Effector memory CD4-positive, alpha-beta T cell (primary cell): ENCODE data around the gene RPL7A.
A peak's percentile ranks its signal among the peaks of the same experiment; 100 is the strongest.
"Not testable (repeated sequence)": the region's sequence is repeated elsewhere in the genome, so short reads cannot be mapped to it uniquely, and the experiment has no call there.

ENCODE experiments used
- DNase-seq, 3 donors: peaks; one replicate each; pipeline ENCODE4 v3.0.0-alpha.2; 2020
- H3K27ac ChIP-seq: 2 replicates; pipeline ENCODE4 v1.7.0; 2013; ENCODE audit warnings: mild to moderate bottlenecking, low read length, moderate library complexity; ENCODE audit not compliant: insufficient read depth, poor library complexity, severe bottlenecking
- H3K27me3 ChIP-seq: replicated peaks from 2 replicates; pipeline ENCODE4 v1.7.0; 2013; ENCODE audit warnings: mild to moderate bottlenecking, low read length; ENCODE audit not compliant: insufficient read depth, control insufficient read depth, poor library complexity, severe bottlenecking
- H3K36me3 ChIP-seq: 2 replicates; pipeline ENCODE4 v1.7.0; 2013; ENCODE audit warnings: mild to moderate bottlenecking, low read length, moderate library complexity; ENCODE audit not compliant: control insufficient read depth, insufficient read depth
- H3K4me1 ChIP-seq: 2 replicates; pipeline ENCODE4 v1.7.0; 2013; ENCODE audit warnings: low read length, mild to moderate bottlenecking; ENCODE audit not compliant: control insufficient read depth, insufficient read depth, poor library complexity, severe bottlenecking
- H3K4me3 ChIP-seq: 2 replicates; pipeline ENCODE4 v1.7.0; 2013; ENCODE audit warnings: low read length, low read depth, mild to moderate bottlenecking; ENCODE audit not compliant: insufficient read depth, poor library complexity, severe bottlenecking
- H3K9me3 ChIP-seq: 2 replicates; pipeline ENCODE4 v1.7.0; 2013; ENCODE audit warnings: mild to moderate bottlenecking, low read length, moderate library complexity; ENCODE audit not compliant: control insufficient read depth

The RPL7A gene

GRCh38 chr9:133327834-133328484 is 20.1 kb upstream of the RPL7A start:
- Histone ChIP-seq H3K9me3 (no peaks in the 10 kb centered on the region), H3K4me1 (no peaks in the 10 kb centered on the region), H3K27me3 (no peaks in the 10 kb centered on the region), H3K36me3 (peaks cover 32% of the 10 kb centered on the region), H3K27ac (no peak overlapping the region), H3K4me3 (no peak overlapping the region)
- DNase-seq, result no peak

- not testable (repeated sequence) for H3K4me3 ChIP-seq, H3K27ac ChIP-seq, H3K27me3 ChIP-seq, H3K4me1 ChIP-seq, DNase-seq, H3K9me3 ChIP-seq
- H3K36me3 ChIP-seq, result peaks cover 46% of the 10 kb centered on the region
Measured at GRCh38 chr9:133329306-133330156, 18.5 kb upstream of the RPL7A start.

GRCh38 chr9:133331221-133331620 is 16.8 kb upstream of the RPL7A start:
- Histone ChIP-seq H3K36me3 (peaks cover 46% of the 10 kb centered on the region), H3K27ac (no peak overlapping the region), H3K27me3 (no peaks in the 10 kb centered on the region), H3K9me3 (no peaks in the 10 kb centered on the region), H3K4me3 (no peak overlapping the region), H3K4me1 (peaks cover 8% of the 10 kb centered on the region)
- DNase-seq, result no peak

GRCh38 chr9:133331641-133332380 is 16.2 kb upstream of the RPL7A start:
- Histone ChIP-seq H3K27me3 (no peaks in the 10 kb centered on the region), H3K36me3 (peaks cover 46% of the 10 kb centered on the region), H3K9me3 (no peaks in the 10 kb centered on the region), H3K4me1 (peaks cover 12% of the 10 kb centered on the region), H3K4me3 (no peak overlapping the region), H3K27ac (no peak overlapping the region)
- DNase-seq, result no peak

- H3K36me3 ChIP-seq, result peaks cover 46% of the 10 kb centered on the region
- no peak overlapping the region for H3K27ac ChIP-seq
- no peaks in the 10 kb centered on the region for H3K27me3 ChIP-seq
- H3K4me3 ChIP-seq, result no peak overlapping the region
- H3K9me3 ChIP-seq, result no peaks in the 10 kb centered on the region
- DNase-seq, result no peak
- peaks cover 12% of the 10 kb centered on the region for H3K4me1 ChIP-seq
Measured at GRCh38 chr9:133332381-133332730, 15.7 kb upstream of the RPL7A start.

GRCh38 chr9:133333011-133333410 is 15.0 kb upstream of the RPL7A start:
- no peak overlapping the region for H3K27ac ChIP-seq
- peaks cover 12% of the 10 kb centered on the region for H3K4me1 ChIP-seq
- no peaks in the 10 kb centered on the region for H3K27me3 ChIP-seq
- H3K36me3 ChIP-seq, result peaks cover 46% of the 10 kb centered on the region
- no peak for DNase-seq
- H3K9me3 ChIP-seq, result no peaks in the 10 kb centered on the region
- H3K4me3 ChIP-seq, result no peak overlapping the region

- Histone ChIP-seq H3K4me3 (no peak overlapping the region), H3K36me3 (peaks cover 46% of the 10 kb centered on the region), H3K27me3 (no peaks in the 10 kb centered on the region), H3K27ac (no peak overlapping the region), H3K4me1 (peaks cover 12% of the 10 kb centered on the region), H3K9me3 (no peaks in the 10 kb centered on the region)
- no peak for DNase-seq
Measured at GRCh38 chr9:133333566-133333965, 14.5 kb upstream of the RPL7A start.

- Histone ChIP-seq H3K9me3 (no peaks in the 10 kb centered on the region), H3K27ac (no peak overlapping the region), H3K36me3 (peaks cover 46% of the 10 kb centered on the region), H3K27me3 (no peaks in the 10 kb centered on the region), H3K4me1 (peaks cover 12% of the 10 kb centered on the region), H3K4me3 (no peak overlapping the region)
- no peak for DNase-seq
Measured at GRCh38 chr9:133334161-133334560, 13.9 kb upstream of the RPL7A start.

GRCh38 chr9:133334888-133335287 is 13.1 kb upstream of the RPL7A start:
- Histone ChIP-seq H3K4me1 (peaks cover 12% of the 10 kb centered on the region), H3K36me3 (peaks cover 47% of the 10 kb centered on the region), H3K27ac (peak overlapping the region; percentile 64)
- not testable (repeated sequence) for H3K9me3 ChIP-seq, H3K27me3 ChIP-seq, DNase-seq, H3K4me3 ChIP-seq
